GM19324 (cell line): ENCODE results near the gene CD14.
"Not testable (repeated sequence)": the region's sequence is repeated elsewhere in the genome, so short reads cannot be mapped to it uniquely, and the experiment has no call there.

Source experiments
- ATAC-seq: cut with Tn5 transposase; IDR thresholded peaks from one replicate; pipeline ENCODE4 v1.9.1; 2021; ENCODE audit warnings: mild to moderate bottlenecking, moderate library complexity; ENCODE audit not compliant: unreplicated experiment, low FRiP score

Gene CD14

DNA sequence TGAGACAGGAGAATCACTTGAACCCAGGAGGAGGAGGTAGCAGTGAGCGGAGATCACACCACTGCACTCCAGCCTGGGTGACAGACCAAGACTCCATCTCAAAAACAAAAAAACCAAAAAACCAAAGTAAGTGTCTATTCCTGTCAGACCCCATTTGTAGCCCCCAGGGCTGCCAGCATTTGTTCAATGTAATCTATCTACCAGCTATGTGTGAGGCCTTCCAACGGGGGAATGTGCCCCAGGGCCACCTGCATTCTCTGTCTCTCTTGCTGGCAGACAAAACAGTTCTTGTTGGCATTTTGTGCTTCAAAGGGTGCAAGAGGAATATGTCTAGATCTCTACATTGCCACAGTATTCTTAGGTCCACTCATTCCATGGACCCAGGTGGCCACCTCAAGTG lies 34.1 kb downstream of the CD14 start:
- no peak for ATAC-seq

DNA sequence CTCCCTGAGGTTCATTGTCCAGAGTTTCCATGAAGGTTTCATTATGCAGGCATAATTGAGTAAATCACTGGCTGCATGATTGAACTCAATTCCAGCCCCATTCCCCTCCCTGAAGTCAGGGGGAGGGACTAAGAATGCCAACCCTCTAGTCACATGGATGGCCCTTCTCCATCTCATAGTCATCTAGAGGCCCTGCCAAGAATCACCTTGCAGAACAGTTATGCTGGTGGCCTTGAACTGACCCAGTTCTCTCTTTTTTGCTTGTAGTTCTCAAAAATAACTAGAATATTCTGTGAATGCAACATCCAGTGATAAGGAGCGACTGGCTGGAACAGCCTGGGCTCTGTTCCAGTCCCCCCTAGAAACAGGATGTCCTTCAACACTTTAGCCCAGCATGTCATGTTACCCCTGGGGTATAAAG lies 36.6 kb downstream of the CD14 start:
- ATAC-seq = no peak

DNA sequence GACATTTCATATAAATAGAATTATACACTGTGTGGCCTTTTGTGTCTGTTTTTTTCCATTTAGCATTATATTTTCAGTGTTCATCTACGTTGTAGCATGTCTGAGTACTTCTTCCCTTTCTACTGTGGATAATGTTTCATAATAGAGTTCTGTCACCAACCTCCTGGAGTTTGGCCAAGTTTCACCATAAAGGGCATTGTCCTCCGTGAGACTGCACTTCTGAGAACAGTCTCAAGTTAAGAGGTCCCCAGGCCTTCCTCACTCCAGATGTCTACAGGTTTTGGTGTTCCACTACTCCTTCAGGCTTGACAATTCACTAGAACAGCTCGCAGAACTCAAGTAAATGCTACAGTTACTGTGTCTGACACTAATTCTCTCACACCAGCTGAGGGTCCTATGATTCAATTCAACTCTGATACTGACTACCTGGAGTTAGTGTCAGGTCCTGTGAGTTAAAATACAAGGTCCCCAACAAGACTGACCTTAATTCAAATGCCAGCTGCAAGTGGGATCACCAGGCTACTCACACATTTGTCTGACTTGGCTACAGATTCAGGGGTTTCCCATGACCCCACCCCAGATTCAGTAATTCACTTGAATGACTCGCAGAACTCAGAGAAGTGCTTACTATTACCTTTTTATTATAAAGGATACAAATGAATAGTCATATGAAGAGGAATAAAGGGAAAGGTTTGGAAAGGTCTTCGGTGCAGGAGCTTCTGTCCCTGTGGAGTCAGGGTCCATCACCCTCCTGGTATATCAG lies 37.3 kb downstream of the CD14 start:
- no peak for ATAC-seq

DNA sequence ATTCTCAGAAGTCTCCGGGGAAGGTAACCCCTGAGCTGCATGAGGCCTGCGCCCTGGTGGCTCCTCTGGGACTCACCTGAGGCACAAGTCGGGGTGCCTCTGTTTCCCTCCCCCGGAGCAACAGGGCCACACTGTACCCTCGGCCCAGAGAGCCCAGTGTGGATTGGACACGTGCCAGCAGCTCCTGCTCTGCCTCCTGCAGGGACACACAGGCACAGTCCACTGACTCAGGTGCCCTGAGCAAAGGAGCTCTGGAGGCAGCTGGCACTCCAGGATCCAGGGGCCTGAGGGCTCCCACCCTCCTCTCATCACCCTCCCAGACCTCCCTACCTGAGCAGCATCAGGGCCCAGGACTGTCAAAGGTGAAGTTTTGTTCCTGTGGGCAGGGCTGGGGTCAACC lies 38.8 kb downstream of the CD14 start:
- no peak for ATAC-seq

DNA sequence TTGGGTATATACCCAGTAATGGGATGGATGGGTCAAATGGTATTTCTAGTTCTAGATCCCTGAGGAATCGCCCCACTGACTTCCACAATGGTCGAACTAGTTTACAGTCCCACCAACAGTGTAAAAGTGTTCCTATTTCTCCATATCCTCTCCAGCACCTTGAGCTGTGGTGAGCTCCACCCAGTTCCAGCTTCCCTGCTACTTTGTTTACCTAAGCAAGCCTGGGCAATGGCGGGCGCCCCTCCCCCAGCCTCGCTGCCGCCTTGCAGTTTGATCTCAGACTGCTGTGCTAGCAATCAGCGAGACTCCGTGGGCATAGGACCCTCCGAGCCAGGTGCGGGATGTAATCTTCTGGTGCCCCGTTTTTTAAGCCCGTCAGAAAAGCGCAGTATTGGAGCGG lies 39.9 kb downstream of the CD14 start:
- not testable (repeated sequence) for ATAC-seq

DNA sequence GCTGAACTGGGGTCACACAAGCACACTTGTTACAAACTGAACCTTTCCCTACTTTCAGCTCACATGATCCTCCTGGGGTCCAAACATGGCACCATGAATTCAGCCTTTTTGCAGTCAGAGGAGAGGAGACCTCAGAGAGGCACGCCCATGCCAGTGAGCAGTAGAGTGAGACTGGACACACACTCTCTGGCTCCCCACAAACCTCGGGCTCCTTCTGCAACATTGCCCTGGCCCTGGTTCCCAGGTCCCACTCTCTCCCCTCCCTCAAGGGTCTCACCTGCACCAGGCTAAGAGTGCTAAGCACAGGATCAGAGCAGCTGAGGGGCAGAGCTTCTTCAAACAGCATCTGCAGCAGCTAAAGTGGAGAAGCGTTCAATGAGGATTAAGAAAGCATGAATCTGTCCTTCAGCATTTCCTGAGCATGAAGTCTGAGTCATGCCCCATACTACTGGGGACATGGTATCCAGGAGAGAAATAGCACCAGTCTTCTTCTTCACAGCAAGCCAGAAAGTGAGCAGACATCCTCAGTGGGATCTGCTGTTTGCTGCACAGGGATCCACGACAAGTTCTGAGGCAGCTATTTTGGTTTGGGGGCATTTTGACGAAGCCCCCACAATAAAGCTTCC lies 41.1 kb downstream of the CD14 start:
- ATAC-seq = no peak

DNA sequence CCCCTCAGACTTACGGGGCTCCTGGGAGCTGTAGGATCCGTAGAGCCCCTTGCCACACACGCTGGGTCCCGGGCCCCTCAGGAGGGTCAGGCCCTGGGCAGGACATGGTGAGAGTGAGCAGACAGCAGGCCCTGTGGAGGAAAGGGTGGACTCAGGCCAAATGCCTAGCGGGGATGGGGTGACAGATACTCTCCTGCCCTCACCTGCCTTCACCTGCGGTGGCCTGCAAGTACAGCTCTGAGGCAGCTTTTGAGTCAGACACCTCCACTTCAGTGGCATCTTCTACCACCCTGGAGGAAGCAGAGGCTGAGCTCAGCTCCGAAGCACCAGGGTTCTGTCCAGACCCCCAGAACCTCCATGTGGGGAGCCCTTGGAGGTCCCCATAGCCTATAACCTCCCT lies 42.1 kb downstream of the CD14 start:
- ATAC-seq = no peak

DNA sequence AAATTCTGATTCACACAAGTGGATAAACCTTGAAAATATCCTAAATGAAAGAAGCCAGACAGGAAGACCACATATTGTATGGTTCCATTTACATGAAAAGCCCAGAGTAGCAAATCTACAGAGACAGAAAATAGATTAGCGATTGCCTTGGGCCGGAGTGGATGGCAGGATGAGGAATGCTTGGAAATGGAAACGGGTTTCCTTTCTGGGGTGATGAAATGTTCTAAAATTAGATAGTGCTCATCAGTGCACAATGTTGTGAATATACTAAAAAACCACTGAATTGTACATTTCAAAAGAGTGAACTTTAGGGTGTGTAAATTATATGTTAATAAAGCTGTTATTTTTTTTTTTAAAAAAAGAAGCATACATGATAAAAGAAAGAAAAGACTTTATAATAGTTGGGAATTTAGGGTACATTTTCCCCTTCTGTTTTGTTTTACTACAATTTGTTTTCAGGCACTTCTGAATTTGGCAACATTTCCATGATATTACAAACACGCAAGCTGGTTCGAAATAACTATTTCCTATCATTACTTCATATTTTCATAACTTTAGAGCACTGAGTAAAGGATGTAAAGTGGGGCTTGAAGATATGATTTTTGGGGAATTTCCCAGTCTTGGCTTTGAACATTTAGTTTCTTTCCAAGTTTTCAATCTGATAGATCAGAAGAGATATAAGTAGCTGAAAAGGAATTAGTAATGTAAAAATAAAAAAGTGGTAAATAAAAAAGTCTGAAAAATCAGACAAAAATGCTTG lies 44.5 kb downstream of the CD14 start:
- ATAC-seq = no peak

DNA sequence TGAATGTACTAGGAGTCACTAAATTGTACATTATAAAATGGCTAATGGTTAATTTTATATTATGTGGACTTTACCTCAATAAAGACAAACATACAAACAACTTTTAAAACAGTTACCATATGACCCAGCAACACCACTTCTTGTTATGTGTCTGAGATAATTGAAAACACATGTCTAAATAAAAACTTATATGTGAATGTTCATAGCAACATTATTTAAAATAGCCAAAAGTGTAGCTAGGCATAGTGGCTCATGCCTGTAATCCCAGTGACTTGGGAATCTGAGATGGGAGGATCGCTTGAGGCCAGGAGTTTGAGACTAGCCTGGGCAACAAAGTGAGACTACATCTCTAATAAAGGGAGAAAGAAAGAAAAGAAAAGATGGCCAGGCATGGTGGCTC lies 45.5 kb downstream of the CD14 start:
- no peak for ATAC-seq
